HG02610 (cell line): Measurements from ENCODE around the gene POTEF.
"Not testable (repeated sequence)": the region's sequence is repeated elsewhere in the genome, so short reads cannot be mapped to it uniquely, and the experiment has no call there.

Experiments used
- ATAC-seq: cut with Tn5 transposase; IDR thresholded peaks from one replicate; pipeline ENCODE4 v1.9.1; 2021; ENCODE audit warnings: mild to moderate bottlenecking, moderate library complexity; ENCODE audit not compliant: unreplicated experiment

The POTEF gene

GRCh38 chr2:130135692-130136541 is 6.9 kb upstream of the POTEF start:
- ATAC-seq, result no peak

- not testable (repeated sequence) for ATAC-seq
Observed at GRCh38 chr2:130128464-130128863, 558 bp downstream of the POTEF start.

- ATAC-seq, result not testable (repeated sequence)
Observed at GRCh38 chr2:130127726-130128125, 1.3 kb downstream of the POTEF start.

GRCh38 chr2:130120924-130121323 is 8.1 kb downstream of the POTEF start:
- not testable (repeated sequence) for ATAC-seq

GRCh38 chr2:130102597-130103363 is 26.2 kb downstream of the POTEF start:
- ATAC-seq, result not testable (repeated sequence)

- not testable (repeated sequence) for ATAC-seq
Observed at GRCh38 chr2:130062645-130063044, 66.4 kb downstream of the POTEF start.

- not testable (repeated sequence) for ATAC-seq
Observed at GRCh38 chr2:130059982-130060381, 69.0 kb downstream of the POTEF start.

- ATAC-seq, result not testable (repeated sequence)
Observed at GRCh38 chr2:130056336-130056735, 72.7 kb downstream of the POTEF start.

GRCh38 chr2:130053217-130053911 is 75.7 kb downstream of the POTEF start:
- not testable (repeated sequence) for ATAC-seq

- ATAC-seq, result not testable (repeated sequence)
Observed at GRCh38 chr2:130052376-130052775, 76.6 kb downstream of the POTEF start.

- ATAC-seq, result not testable (repeated sequence)
Observed at GRCh38 chr2:130048422-130048821, 80.6 kb downstream of the POTEF start.

GRCh38 chr2:130038265-130038603 is 90.8 kb downstream of the POTEF start:
- ATAC-seq, result not testable (repeated sequence)

- not testable (repeated sequence) for ATAC-seq
Observed at GRCh38 chr2:130025931-130026330, 103.1 kb downstream of the POTEF start.
